K562 (cell line): Measurements from ENCODE around the gene COL9A2.

ENCODE experiments used
- ATF2 ChIP-seq: sonication (generic); formaldehyde crosslinking; IDR thresholded peaks from 2 replicates; pipeline ENCODE4 v1.8.1; 2022; ENCODE audit warnings: missing genetic modification reagents
- HCFC1 ChIP-seq: IDR thresholded peaks from 2 replicates; pipeline ENCODE4 v1.6.1; 2012; ENCODE audit warnings: low read depth, low read length, improper control_type of control experiment
- MCM5 ChIP-seq: fragments of 450-650 bp; IDR thresholded peaks from 2 replicates; pipeline ENCODE4 v1.6.1; 2016; ENCODE audit warnings: low read depth
- NR2C1 ChIP-seq, 2 experiments: fragments of 450-650 bp; IDR thresholded peaks; 2 replicates each; pipeline ENCODE4 v1.6.1; 2017; ENCODE audit warnings: mild to moderate bottlenecking in 2 of 2, antibody characterized with exemption in 1 of 2, inconsistent platforms in 1 of 2, missing compliant biosample characterization in 1 of 2, missing genetic modification characterization in 1 of 2
- SREBF2 ChIP-seq: sonication (generic); formaldehyde crosslinking; IDR thresholded peaks from 2 replicates; pipeline ENCODE4 v1.4.0; 2020; ENCODE audit warnings: mild to moderate bottlenecking, missing genetic modification reagents

- no peak for TF ChIP-seq SREBF2 (CRISPR knock-in tag)
- TF ChIP-seq ATF2 (CRISPR knock-in tag): no peak
- no peak for TF ChIP-seq NR2C1 (IDR thresholded peaks at IDR 0.05)
- TF ChIP-seq NR2C1 (tag; IDR thresholded peaks at IDR 0.05): no peak
- no peak for TF ChIP-seq MCM5
- TF ChIP-seq HCFC1: no peak
These were observed 60.5 kb downstream of the COL9A2 start for GRCh38 chr1:40256401-40257084.
